Posterior vena cava (tissue), 2 donors: ENCODE data around the gene PTPN9. TPM values are rescaled to one million over a fixed set of nuclear protein-coding genes. Genes with fewer than 3 reads are reported as not detected.

Source experiments
- DNase-seq: peaks from one replicate; pipeline ENCODE4 v3.0.0-alpha.2; 2020; ENCODE audit warnings: low spot score
- intact Hi-C, 2 donors: fragments of 100-400 bp; cut with DNase I; formaldehyde crosslinking; loops; one replicate each; pipeline versions ENCODE4 v1.14.1 to v1.14.2; 2022 to 2023
- long read RNA-seq, 2 donors: library from polyadenylated mRNA; unstranded; transcript quantifications; one replicate each; pipeline ENCODE4 v2.0.0, GENCODE V29; 2020 to 2021
- total RNA-seq, 2 donors: library from RNA; stranded (reverse); fragmentation: NEBNext Ultra II Directional; extraction: Animal tissue kit (Norgen Biotek cat#: 25700); gene quantifications; one replicate each; pipeline ENCODE4 v1.2.1, GENCODE V29; 2021
- donor health status: DM: yes; HTN: yes; CAD: no.
- donor health status: DM: yes; HTN: yes; CAD: no.

The PTPN9 gene
- 10 to 100 TPM; 21.7 to 23.5 TPM for total RNA-seq
- long read RNA-seq, donor 1, full-length matches to known transcripts, result 8 of 11 reads
- long read RNA-seq, donor 1, partial matches to known transcripts, result 0 of 11 reads
- long read RNA-seq, donor 1, other reads (novel, unspliced or antisense), result 3 of 11 reads
- long read RNA-seq, donor 2, full-length matches to known transcripts, result 3 of 12 reads
- long read RNA-seq, donor 2, partial matches to known transcripts, result 4 of 12 reads
- long read RNA-seq, donor 2, other reads (novel, unspliced or antisense), result 5 of 12 reads

DNA sequence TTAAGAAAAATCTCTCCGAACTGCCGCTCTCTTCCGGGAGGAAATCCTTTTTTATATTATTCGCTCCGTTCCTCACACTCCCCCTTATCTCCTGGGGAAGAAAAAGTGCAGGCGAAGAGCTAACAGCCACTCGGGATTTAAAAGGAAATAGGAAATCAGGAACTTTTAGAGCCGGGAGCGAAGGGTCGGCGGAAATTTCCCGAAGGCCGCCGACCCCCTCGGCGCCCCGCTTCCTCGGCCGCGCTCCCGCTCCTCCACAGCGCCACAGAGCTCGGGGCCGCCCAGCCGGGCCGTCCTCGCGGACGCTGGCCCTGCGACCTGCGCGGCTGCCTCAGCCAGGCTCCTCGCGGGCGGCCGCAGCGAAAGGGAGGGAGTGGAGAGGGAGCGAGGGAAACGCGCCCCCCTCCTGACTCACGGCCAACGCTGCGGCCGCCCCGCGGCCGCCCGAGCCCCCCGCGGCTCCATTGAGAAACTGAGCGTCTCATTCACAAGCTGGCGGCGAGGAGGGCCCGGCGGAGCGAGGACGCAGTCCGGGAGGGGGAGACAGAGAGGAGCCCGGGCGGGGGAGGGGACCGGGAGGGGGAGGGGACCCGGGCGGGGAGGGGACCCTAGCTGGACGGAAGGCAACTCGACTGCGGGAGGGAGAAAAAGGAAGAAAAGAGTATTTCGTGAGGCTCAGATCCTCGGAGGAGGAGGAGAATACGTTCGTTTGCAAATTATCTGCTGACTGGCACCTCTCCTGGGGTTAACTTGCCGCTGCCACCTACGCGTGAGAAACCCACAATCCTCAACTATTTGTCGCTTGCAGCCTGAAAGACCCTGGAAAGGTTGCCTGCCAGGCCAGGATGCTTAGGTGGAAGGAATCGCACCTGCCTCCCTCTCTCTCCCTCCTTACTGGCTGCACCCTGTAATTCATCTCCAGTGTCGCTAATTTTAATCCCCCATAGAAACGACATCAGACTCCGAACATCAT lies at the start of gene PTPN9:
Gene PTPN9, minus strand, starts transcription at position 368 of the 973 bp plus-strand sequence. CDS start 539 bp downstream, outside the sequence.
- DNase-seq, result peak; percentile 94
- intact Hi-C loops, result no loop called here

DNA sequence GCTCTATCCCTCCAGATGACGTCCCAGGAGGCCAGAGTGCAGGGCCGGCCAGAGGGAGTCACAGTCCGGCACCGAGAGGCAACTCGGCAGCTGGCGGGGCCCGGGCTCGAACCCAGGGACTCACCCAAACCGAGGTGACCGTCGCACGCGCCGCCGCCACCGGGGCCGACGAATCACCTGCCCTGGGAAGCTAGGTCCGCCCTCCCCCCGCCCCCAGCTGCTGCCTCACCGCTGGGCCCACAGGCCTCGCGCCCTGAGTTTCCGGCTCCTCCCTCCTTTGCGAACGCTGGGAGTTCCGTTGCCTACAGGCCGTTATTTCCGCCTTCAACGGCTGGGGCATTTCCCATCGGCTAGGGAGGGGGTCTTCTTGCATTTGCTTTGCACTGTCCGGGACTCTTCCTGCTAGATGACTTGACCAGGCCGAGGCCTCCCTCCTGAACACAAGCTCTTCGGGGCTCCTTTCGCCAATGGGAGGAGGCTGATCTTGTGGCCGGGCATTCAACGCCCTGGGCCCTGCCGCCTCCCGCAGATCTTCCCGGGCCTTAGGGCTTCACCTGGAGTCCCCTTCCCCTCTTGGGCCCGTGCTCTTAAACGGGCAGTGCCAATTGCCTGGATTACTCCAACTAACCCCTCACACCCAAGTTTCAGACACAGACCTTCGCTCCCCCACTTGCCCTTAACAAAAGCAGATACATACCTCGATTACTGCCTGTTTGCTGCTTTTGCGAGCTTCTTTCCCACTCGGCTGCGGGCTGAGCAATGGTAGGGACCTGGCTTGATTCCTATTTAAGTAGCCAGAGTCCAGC lies 46.6 kb upstream of the PTPN9 start, which contains the start of gene SNUPN:
Gene SNUPN, minus strand, starts transcription at position 184 of the 806 bp plus-strand sequence. CDS start 4,674 bp downstream, outside the sequence.
- intact Hi-C loops, result loop anchor here in 1 of 2 donors (10.0 kb wide), 1 partner anchor 49 kb away; no protein-coding TSS in a partner anchor
- DNase-seq, result peak; percentile 98

DNA sequence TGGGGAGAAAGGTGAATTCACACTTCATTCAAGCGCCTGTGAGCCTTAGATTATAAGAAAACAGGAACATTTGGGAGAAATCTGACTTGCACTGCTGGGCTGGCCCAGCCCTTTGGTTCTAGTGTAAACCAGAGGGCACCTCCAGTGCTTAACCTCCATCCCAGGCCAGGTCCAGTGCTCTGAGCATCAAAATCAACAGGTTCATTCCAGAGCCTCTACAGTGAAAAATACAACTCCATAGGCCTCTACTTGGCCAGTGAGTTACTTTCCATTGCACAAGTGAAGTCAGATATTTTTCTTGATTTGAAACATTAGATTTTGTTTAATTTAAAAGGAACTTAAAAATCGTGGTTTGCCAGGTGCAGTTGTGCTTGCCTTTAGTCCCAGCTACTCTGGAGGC lies 43.4 kb upstream of the PTPN9 start:
- intact Hi-C loops, result loop anchor here in 1 of 2 donors (10.0 kb wide), 1 partner anchor 52 kb away; no protein-coding TSS in a partner anchor
- no peak for DNase-seq

DNA sequence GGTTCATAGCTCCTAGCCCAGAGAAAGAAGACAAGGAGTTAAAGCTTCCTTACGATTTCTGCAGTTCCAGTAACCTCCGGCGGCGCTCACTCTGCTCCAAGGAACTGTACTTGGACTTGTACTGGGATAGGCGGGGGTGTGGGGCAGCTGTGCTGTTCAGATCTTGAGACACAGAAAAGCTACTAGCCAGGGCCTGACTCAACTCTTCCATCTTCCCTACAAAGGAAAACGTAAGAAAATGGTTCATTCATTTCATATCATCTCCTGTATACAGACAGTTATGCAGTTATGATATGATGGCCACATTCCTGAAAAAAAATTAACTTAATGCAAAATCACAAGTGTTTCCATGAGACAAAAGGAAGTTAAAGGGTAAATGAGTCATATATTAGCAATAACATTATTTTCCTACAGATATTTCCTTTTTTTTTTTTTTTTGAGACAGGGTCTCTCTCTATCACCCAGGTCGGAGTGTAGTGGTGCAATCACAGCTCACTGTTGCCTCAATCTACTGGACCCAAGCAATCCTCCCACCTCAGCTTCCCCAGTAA lies 41.8 kb upstream of the PTPN9 start:
- peak; percentile 96 for DNase-seq
- intact Hi-C loops, result loop anchor here (1.0 to 10.0 kb wide), 2 partner anchors 26 to 54 kb away; partner anchors contain the start of gene SNX33 (in 1 of the 2)

DNA sequence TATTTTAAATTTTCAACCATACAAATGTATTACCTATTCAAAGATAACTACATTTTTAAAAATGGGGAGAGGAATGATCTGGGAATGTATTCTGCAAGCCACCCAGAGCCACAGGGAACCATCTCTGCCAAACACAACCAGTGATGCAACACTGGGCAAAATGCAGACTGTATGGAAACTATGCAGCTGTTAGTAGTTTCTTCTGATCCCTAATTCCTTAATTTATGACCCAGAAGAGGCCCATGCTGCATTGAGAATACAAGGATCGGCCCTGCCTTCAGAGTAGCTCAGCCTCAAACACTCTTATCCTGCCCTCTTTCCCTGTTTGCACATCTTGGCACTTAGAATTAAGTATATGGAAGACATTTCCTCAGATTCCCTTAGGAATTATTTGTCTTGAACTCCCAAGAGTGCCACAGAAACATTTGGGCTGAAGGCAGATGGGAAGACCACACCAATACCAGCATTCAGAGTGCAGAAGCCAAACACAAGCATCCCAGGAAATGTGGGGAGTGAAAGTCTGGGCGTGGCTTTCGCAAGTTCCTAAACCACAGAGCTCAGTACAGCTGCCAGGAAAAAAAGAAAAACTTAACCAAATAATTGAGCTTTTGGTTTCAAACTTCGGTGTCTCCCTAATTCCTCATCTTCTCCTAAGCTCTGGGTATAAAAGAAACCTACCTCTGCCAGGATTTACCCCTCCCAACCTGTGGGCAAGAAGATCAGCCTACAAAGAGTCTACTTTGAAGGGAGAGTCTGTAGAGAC lies 41.1 kb upstream of the PTPN9 start:
- DNase-seq, result peak; percentile 81
- intact Hi-C loops, result loop anchor here in 1 of 2 donors (10.0 kb wide), 1 partner anchor 55 kb away; no protein-coding TSS in a partner anchor

DNA sequence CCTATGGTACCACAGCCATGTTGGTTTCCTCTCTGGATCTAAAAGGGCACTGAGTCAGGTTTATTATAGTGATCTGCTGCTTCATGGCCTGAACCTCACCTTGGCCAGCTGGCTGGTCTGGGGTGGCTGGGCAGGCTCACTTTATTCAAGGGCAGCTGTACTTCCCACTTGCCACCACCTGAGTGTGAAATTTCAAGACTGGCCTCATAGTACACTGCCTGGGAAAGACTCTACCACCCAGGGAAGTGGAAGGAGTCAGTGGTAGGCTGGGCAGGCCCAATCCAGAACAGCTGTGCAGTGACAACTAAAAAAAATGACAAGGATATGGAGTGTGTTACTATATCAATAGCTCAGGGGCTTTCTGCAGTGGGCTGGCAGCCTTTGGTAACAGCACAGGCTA lies 37.7 kb upstream of the PTPN9 start:
- intact Hi-C loops, result no loop called here
- DNase-seq, result peak; percentile 9

DNA sequence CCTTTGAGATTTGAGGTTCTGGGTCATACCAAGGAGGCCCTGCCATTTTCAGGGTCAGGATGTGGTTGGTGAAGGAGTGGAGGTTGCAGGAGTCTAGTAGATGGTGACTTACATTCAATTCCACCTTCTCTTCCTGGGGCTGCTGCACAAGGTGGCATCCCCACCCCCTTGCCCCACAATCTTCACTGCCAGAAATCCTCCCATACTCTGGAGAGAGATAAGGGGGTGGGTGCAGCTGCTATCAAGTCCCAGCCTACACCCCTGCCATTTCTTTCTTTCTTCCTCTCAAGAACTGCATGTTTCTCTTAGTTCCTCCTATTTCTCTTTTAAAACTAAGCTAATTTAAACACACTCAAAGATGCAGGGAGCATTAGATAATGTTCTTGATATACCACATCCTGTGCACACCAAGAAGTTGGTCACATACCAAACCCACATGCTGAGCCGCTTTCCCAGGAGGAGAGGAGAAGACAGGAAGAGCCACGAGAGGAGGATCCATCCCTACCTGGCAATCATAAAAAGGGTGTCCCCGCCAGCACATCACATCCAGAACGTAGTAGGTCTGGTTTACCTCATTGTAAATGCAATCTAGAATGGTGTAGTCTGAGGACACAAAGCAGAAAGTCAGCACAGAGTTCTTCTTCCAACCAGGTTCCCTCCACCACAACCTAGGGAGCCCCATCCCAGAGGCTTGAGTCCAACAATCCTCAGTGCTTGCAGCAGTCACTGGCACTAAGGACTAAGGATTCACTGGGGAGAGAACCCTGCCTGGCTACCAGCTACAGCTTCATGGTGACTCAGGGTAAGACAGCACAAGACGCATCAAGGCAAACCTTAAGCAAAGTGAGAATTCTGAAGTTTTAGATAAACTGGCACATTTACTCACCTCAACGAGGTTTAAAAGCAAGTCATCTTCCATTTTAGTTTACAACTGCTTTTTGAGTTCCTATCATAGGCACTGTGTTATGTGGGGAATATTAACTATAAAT lies 27.9 kb upstream of the PTPN9 start:
- intact Hi-C loops, result no loop called here

DNA sequence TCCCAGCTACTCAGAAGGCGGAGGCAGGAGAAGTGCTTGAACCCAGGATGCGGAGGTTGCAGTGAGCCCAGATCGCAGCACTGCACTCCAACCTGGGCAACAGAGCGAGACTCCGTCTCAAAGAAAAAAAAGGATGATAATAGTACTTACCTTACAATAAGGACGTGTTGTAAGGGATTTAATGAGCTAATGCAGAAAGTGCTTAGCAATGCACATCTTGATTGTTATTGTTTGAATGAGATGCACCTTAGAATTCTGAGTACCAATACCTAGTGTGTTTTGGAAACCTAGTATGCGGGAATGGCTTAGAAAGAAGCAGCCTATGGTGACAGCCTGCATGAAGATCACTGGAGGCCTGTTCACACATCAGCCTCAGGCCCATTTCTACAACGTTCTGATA lies 26.9 kb upstream of the PTPN9 start:
- intact Hi-C loops, result no loop called here
- DNase-seq, result no peak

More for the DNA sequence above, 27.9 kb upstream of the PTPN9 start:
- DNase-seq, result no peak

DNA sequence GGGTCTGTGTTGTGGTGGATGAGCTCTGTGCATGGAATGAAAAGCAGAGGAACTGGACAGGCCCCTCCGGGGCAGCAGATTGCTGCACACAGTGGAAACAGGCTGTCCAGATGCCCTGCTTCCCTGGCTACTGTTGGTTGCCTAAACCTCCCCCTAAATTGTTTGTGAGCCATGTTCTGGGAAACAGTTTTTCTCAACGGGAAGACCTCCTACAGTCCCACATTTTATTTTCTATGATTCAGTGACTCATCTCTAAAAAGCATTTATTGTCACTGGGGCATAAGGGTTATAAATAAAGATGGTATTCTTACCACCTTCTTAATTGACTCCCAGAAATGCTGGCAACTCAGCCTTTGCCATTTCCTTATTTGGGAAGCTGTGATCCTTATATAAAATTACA lies 20.3 kb upstream of the PTPN9 start:
- no peak for DNase-seq
- intact Hi-C loops, result no loop called here

DNA sequence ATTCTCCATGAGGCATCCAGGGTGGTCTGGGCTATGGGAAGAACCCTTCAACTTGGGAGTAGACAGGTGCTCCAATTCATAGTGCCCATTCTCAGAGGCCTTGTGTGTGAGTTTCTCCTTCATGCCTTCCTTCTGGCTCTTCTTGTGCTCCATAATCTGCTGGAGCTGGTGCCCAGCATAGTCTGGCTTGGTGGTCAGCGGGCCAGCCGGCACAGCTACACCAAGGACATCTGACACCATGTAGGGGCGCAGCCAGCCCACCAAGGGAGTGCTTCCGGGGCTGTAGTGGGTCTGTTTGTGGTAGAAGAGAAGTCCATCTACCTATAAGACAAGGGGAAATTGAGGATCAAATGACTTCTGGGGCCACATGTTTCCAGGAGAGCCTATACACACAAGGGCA lies 19.2 kb upstream of the PTPN9 start:
- intact Hi-C loops, result no loop called here
- DNase-seq, result no peak

DNA sequence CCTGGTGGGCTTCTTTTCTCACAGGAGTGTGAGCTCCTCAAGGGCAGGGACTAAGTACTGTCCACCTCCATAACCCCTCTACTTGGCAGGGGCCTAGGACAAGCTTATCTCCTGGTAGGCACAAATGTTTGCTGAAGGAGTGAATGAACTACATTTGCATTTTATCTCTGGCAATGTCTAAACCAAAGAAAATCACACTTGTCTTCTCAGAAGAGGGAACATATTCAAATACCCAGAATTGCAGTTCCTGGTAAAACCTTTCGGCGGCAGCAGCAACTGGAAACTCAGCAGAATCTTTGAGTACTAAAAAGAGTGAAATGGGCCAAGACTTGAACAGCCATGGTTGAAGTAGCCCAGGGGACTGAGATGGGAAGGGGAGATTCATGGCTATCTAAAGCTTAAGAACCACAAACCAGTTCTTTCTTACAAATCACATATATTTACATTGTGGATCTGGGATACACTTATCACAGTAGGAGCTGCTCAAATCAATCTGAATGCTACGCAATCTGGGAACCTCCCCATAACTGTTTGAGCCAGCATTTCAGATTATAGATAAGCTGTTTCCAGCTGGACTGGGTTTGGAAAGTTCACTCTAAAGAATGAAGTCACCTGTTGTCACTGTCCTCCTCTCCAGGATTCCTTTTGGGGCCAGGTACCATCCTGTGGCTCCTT lies 18.7 kb upstream of the PTPN9 start:
- DNase-seq, result no peak
- intact Hi-C loops, result no loop called here

DNA sequence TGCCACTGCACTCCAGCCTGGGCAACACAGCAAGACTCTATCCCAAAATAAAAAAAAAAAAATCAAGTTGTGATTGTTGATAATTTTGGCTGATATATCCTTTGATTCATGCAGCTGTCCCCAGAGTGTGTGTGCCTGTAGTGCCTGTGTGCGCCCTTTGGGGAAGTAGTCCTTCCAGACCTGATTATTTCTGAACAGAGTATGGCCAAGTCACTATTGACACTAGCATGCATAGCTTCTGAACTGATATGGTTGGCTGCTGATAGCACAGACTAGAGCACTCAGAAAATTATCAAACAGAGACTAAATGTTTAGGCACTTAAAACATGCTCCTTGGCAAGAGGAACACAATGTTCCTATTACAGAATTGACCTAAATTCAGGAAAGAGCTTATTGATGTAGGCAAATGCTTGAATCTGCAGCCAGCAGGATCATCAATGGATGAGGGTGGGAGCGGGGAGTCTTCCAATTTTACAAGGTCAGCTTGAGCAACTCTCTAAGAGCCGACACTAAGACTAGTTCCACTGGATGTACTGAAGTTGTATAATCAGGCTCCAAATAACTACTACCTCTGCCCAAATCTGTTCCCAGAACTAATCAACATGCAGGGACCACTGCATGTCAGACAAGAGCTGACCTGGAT lies 17.7 kb upstream of the PTPN9 start:
- intact Hi-C loops, result no loop called here
- no peak for DNase-seq

DNA sequence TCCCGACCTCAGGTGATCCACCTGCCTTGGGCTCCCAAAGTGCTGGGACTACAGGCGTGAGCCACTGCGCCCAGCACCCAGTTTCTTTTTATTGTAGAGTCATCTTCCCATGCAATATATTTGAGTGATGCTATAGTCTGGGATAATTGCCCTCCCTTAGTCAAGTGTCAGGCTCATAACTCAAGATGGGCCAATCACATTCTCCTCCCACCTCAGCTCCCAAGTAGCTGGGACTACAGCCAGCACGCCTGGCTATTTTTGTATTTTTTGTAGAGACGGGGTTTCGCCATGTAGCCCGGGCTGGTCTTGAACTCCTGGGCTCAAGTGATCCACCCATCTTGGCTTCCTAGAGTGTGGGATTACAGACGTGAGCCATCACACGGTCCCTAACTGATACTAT lies 15.2 kb upstream of the PTPN9 start:
- DNase-seq, result no peak
- intact Hi-C loops, result no loop called here

DNA sequence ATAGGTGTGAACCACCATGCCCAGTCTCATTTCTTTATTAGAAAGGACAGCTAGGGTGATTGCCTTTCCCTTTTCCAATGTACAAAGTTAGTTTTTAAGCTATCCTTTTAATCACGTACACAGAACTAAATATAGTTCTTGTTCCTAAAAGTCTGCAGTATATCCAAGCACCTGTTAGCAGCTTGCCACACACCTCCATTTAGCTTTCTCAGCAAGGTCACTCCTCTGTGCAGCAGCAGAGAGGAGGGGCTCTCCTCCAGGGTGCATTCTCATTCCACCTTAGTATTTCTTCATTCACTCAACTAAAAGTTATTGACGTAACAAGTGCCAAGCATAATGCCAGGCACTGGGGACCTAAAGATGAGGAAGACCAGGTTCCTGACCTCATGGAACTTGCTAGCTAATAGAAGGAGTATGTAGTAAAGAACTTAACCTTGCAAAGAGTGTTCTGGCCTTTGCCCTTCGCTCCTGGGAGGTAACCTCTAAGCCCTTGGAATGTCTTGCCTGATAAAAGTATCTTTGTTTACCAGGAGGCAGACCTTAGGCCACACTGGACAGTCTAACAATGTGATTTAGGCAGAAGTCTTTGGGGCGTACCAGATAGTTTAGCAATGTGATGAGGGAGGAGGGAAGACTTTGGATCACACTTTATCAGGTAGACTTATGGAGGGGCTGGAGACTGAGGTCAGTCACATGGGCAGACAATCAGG lies 12.7 kb upstream of the PTPN9 start:
- intact Hi-C loops, result no loop called here
- no peak for DNase-seq

DNA sequence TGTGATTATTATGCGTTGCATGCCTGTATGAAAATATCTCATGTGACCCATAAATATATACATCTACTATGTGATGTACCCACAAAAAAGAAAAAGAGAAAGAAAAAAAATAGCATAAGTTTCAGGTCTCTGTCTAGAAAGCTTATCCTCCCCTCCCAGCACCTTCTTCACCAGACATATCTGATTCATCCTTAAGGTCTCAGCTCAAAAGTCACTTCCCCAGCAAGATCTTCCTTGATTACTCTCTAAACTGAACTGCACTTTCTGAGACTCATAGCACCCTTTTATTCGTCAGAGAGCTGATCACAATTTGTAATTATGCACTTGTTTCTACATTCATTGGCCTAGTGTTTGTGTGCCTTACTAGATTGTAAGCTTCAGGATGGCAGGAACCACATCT lies 11.1 kb upstream of the PTPN9 start:
- intact Hi-C loops, result no loop called here
- no peak for DNase-seq
